H1 (cell line): ENCODE data around the gene RGL3. TPM values are rescaled to one million over a fixed set of nuclear protein-coding genes. Genes with fewer than 3 reads are reported as not detected.

ENCODE experiments used
- ATF3 ChIP-seq: IDR thresholded peaks from 2 replicates; pipeline ENCODE4 v1.6.1; 2011; ENCODE audit warnings: low read depth, mild to moderate bottlenecking, low read length; ENCODE audit not compliant: insufficient read depth
- CBX8 ChIP-seq: fragments of 300-800, 300-1000 bp; sonication (generic); IDR thresholded peaks from 2 replicates; pipeline ENCODE4 v1.7.1; 2016; ENCODE audit warnings: low read depth, low read length, borderline replicate concordance
- CEBPB ChIP-seq: IDR thresholded peaks from 2 replicates; pipeline ENCODE4 v1.6.1; 2012; ENCODE audit warnings: low read depth, low read length
- HDAC2 ChIP-seq, 2 experiments: fragments of 300-600 bp in 1 of 2; sonication (generic) in 1 of 2; IDR thresholded peaks; 2 replicates each; pipeline ENCODE4 v1.6.1; 2011 to 2012; ENCODE audit warnings: low read depth in 2 of 2, low read length in 2 of 2, mild to moderate bottlenecking in 2 of 2, moderate library complexity in 2 of 2, borderline replicate concordance in 1 of 2, inconsistent platforms in 1 of 2
- KDM5A ChIP-seq: fragments of 200-600 bp; IDR thresholded peaks from 2 replicates; pipeline ENCODE4 v1.7.1; 2012; ENCODE audit warnings: mild to moderate bottlenecking, low read length, inconsistent platforms, mixed read lengths
- SIN3A ChIP-seq, 2 experiments: IDR thresholded peaks in 1 of 2; conservative IDR thresholded peaks in 1 of 2; 2 replicates each; pipeline ENCODE4 v1.6.1; 2011 to 2012; ENCODE audit warnings: low read length in 2 of 2, improper control_type of control experiment in 1 of 2, low read depth in 1 of 2, mild to moderate bottlenecking in 1 of 2
- TAF7 ChIP-seq: optimal IDR thresholded peaks from 2 replicates; pipeline ENCODE3; 2011; ENCODE audit warnings: low read depth, mild to moderate bottlenecking, inconsistent platforms, low read length, moderate library complexity, borderline replicate concordance
- TEAD4 ChIP-seq: IDR thresholded peaks from 2 replicates; pipeline ENCODE4 v1.6.1; 2012; ENCODE audit warnings: low read depth, low read length, inconsistent platforms, mixed read lengths
- polyA plus RNA-seq, 7 experiments: library from polyadenylated mRNA; depleted of rRNA in 3 of 7; stranded (reverse) in 5 of 7; unstranded in 2 of 7; fragments of >200 nt in 5 of 7; fragments of 200-250 nt in 2 of 7; gene quantifications; 1 replicate in 5 of 7; 2 replicates in 1 of 7; 4 replicates in 1 of 7; pipeline versions ENCODE4 v1.2.1 to v1.2.3, GENCODE V29; 2011 to 2013; ENCODE audit warnings: missing spikeins in 2 of 7, mixed read lengths in 2 of 7
- total RNA-seq: library from RNA; stranded (reverse); fragmentation: NEBNext Ultra II Directional; extraction: Animal tissue kit (Norgen Biotek cat#: 25700); gene quantifications from 2 replicates; pipeline ENCODE4 v1.2.1, GENCODE V29; 2021

RGL3 gene
- total and polyA plus RNA-seq, 2 of the 8 experiments (the other 6 are each of a cell fraction or from before 2014, with no cell fraction given), result 36.9 to 40.9 TPM

- TF ChIP-seq KDM5A (no peak), CEBPB (no peak), TAF7 (no peak), ATF3 (no peak), SIN3A (conservative IDR thresholded peaks at IDR 0.05 in 1 of 2, IDR thresholded peaks at IDR 0.05 in 1 of 2; ENCODE audit: low read depth in 1 of 2, low read length in 2 of 2) (no peak), CBX8 (no peak), TEAD4 (no peak), HDAC2 (IDR thresholded peaks at IDR 0.05; ENCODE audit: borderline replicate concordance in 1 of 2, low read depth in 2 of 2, low read length in 2 of 2) (no peak)
Observed at GRCh38 chr19:11387162-11388034, 31.7 kb downstream of the RGL3 start (continued).
